ENCODE results near the gene HHIPL1.

The HHIPL1 gene

DNA sequence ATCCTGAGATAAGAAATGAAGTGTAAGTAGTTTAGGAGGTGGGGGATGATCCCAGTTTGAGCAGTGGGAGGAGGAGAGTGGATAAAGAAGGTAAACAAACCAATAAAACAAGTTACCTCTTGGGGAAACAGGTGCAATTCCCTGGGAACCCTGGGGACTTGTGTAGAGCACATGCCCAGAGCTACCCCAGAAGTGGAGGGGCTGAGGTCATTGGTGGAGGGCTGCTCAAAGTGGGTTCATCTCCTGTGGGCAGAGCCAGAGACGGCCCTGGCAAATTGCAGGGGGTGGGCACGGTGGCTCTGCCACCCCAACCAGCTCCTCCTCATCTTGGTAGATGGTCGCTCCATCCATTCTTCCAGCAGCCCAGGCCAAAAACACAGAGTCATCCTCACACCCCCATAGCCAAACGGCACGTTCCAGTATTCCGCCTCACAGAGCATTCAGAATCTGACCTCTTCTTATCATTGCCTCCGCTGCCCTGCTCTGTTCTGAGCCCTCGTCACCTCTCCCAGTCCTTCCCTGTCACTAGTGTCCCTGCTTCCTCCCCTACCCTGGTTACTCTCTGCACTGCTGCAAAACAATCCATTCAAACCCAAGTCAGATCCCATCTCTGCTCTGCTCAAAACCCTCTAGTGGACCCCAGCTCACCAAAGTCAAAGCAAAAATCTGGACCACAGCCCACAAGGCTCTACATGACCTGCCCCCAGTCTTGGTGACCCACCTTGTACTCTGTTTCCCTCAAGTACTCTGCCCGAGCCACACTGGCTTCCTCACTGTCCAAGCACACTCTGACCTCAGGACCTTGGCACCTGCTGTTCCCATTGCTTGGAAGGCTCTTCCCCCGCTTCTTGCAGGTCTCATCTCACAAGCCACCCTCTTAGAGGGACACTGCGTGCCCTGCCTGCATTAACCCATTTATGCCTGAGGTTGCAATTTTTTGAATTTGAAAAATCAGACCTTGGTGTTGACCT is 44.6 kb downstream of the HHIPL1 start:
- DNase-seq (ENCODE audit: low read depth) = no peak

- DNase-seq (ENCODE audit: low read depth) = no peak
These were observed 45.7 kb downstream of the HHIPL1 start for GRCh38 chr14:99690636-99691035.

- DNase-seq (ENCODE audit: low read depth) = no peak
These were observed 46.4 kb downstream of the HHIPL1 start for GRCh38 chr14:99691111-99691885.

- no peak for DNase-seq (ENCODE audit: low read depth)
These were observed 49.0 kb downstream of the HHIPL1 start for GRCh38 chr14:99693918-99694317.

DNA sequence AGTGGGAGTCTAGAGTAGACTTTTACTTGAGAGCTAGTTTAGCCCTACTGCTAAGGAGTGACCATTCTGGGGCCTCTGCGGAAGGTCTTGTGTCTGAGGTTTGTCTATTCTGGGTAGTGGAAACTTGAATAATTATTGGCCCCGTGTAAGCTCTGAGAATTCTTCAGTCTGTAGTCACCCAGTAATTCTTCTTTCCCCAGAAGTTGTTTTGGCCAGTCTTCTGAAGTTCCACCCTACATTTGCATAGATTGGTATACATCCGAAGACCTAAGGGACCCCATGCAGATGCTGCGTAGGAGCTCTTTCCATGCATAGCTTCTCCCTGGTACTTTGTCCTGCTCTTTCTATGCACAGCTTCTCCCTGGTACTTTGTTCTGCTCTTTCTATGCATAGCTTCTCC is 52.0 kb downstream of the HHIPL1 start:
- no peak for DNase-seq (ENCODE audit: low read depth)

GRCh38 chr14:99698236-99698635 is 53.3 kb downstream of the HHIPL1 start:
- DNase-seq (ENCODE audit: low read depth) = no peak

- no peak for DNase-seq (ENCODE audit: low read depth)
These were observed 53.7 kb downstream of the HHIPL1 start for GRCh38 chr14:99698642-99699041.

GRCh38 chr14:99699085-99699760 is 54.3 kb downstream of the HHIPL1 start:
- DNase-seq (ENCODE audit: low read depth) = no peak

DNA sequence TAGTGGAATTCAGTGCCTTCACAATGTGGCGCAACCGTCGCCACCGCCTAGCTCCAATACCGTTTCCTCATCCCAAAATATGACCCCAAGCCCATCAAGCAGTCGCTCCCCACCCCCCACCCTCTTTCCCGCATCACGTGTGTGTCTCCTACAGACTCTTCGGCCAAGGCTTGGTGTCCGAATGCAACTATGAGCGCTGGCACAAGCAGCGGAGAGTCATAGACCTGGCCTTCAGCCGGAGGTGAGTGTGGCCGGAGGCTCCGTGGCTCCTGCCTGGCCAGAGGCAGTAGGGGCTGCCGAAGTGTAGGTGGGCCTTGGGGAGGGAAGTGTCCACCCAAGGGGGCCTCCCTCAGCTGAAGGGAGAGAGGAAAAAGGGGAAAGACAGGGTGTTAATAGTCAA is 54.9 kb downstream of the HHIPL1 start:
- no peak for DNase-seq (ENCODE audit: low read depth)

GRCh38 chr14:99700379-99700778 is 55.5 kb downstream of the HHIPL1 start:
- no peak for DNase-seq (ENCODE audit: low read depth)

DNA sequence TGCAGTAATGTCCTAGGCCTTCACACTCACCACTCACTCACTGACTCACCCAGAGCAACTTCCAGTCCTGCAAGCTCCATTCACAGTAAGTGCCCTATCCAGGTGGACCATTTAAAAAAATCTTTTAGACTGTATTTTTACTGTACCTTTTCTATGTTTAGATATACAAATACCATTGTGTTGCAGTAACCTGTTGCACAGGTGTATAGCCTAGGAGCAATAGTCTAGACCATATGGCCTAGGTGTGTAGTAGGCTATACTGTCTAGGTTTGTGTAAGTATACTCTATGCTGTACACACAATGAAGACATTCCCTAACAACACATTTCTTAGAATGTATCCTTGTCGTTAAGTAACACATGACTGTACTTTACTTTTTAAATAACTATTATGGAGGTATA is 56.3 kb downstream of the HHIPL1 start:
- DNase-seq (ENCODE audit: low read depth) = no peak

GRCh38 chr14:99702115-99702514 is 57.2 kb downstream of the HHIPL1 start:
- DNase-seq (ENCODE audit: low read depth) = no peak

- no peak for DNase-seq (ENCODE audit: low read depth)
These were observed 58.5 kb downstream of the HHIPL1 start for GRCh38 chr14:99703381-99703780.

DNA sequence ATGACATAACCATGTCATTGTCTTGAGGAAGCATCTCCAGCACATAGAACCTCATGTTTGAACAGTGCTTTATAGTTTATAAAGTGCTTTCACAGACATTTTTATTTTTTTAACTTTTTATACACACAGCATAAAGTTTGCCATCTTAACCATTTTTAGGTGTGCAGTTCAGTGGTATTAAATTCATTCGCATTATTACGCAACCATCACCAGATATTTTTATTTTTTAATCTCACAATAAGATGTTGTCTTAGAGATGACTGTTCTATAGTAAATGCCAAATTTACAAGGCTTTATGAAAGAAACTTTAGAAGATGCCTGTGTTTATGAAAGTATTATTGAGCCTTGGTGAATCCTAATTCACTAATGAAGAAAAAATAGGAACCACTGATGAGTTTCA is 59.1 kb downstream of the HHIPL1 start:
- no peak for DNase-seq (ENCODE audit: low read depth)

GRCh38 chr14:99706107-99706900 is 61.4 kb downstream of the HHIPL1 start:
- no peak for DNase-seq (ENCODE audit: low read depth)

DNA sequence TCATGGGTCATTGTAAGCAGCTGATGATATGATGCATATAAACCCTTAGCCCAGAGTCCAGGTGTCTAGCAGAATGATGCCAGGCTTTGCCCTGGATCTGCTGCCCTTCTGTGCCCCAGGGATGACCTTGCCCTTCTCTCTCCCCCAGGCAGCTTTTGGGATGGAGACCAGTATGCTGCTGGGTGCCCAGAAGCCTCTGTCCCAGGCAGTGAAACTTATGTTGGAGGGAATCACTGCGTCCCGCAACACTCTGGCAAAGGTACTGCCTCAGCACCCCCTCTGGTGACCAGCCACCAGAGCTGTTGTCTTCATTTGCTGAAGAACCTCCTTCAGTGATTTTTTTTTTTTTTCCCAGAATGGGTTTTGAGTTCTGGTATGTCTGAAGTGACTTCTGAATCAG is 62.5 kb downstream of the HHIPL1 start:
- DNase-seq (ENCODE audit: low read depth) = no peak

GRCh38 chr14:99707921-99708320 is 63.0 kb downstream of the HHIPL1 start:
- DNase-seq (ENCODE audit: low read depth) = no peak

- DNase-seq (ENCODE audit: low read depth) = no peak
These were observed 63.5 kb downstream of the HHIPL1 start for GRCh38 chr14:99708449-99708848.

DNA sequence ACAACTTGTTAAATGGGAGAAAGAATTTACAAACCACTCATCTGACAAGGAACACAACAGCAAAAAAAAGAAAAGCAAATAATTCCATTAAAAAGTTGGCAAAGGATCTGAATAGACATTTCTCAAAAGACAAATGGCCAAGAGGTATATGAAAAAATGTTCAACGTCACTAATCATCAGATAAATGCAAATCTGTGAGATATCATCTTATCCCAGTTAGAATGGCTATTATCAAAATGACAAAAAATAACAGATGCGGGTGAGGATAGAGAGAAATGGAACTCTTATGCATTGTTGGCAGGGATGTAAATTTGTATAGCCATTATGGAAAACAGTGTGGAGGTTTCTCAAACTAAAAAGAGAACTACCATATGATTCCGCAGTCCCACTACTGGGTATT is 69.0 kb downstream of the HHIPL1 start:
- no peak for DNase-seq (ENCODE audit: low read depth)

DNA sequence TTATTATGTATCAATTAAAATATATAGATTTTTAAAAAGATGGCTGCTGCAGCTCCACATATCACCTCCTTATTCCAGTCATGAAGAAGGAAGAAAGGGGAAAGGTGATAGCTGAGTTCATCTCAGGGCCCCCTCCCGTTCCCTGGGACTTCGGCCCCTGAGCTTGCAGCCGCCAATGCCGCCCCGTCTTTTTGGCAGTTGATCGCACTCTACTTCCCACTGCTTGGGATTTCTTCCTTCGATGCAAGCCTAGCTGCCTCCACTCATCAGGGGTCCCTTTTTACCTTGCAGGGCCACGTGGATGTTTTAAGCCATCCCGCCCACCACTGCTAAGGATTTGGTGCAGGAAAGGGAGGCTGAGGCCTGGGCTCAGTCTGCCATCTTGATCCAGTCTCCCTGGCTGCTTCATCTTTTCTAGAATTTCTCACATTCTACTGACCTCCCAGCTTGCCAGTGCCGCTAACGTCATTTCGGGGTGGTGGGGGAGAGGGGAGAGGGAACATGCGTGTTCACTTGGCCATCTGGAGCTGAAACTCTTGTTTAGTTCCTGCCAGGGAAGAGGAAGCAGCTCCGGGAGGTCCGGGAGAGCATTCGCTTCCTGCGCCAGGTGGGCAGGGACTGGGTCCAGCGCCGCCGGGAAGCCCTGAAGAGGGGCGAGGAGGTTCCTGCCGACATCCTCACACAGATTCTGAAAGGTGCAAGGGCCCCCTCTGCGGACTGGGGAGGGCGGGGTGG is 70.5 kb downstream of the HHIPL1 start:
- DNase-seq (ENCODE audit: low read depth) = no peak
